VCaP (cell line): ENCODE data around the gene HOMER1.

Experiments
- H3K27ac ChIP-seq: fragments of 450-650 bp; 2 replicates; pipeline ENCODE4 v1.5.1; 2017
- CTCF ChIP-seq: fragments of 450-650 bp; conservative IDR thresholded peaks from 2 replicates; pipeline ENCODE4 v1.5.1; 2017; ENCODE audit warnings: mild to moderate bottlenecking, moderate library complexity

The HOMER1 gene

GRCh38 chr5:79464695-79465332 is 49.1 kb downstream of the HOMER1 start:
- TF ChIP-seq CTCF: peak; percentile 71
- H3K27ac ChIP-seq: no peak overlapping the region

- TF ChIP-seq CTCF: no peak
- no peak overlapping the region for H3K27ac ChIP-seq
Measured at GRCh38 chr5:79464278-79464677, 49.7 kb downstream of the HOMER1 start.

GRCh38 chr5:79459626-79460025 is 54.3 kb downstream of the HOMER1 start:
- no peak overlapping the region for H3K27ac ChIP-seq
- TF ChIP-seq CTCF: no peak

GRCh38 chr5:79456890-79457583 is 56.9 kb downstream of the HOMER1 start:
- TF ChIP-seq CTCF: no peak
- no peak overlapping the region for H3K27ac ChIP-seq

- no peak overlapping the region for H3K27ac ChIP-seq
- no peak for TF ChIP-seq CTCF
Measured at GRCh38 chr5:79456400-79456799, 57.5 kb downstream of the HOMER1 start.

GRCh38 chr5:79454043-79454442 is 59.9 kb downstream of the HOMER1 start:
- no peak for TF ChIP-seq CTCF
- H3K27ac ChIP-seq: no peak overlapping the region

GRCh38 chr5:79448336-79448735 is 65.6 kb downstream of the HOMER1 start:
- no peak overlapping the region for H3K27ac ChIP-seq
- TF ChIP-seq CTCF: no peak
